ENCODE measurements around the gene MED25. TPM values are rescaled to one million over a fixed set of nuclear protein-coding genes. Genes with fewer than 3 reads are reported as not detected.

Gene MED25
- polyA plus RNA-seq, 1 donor from 2014 or later: 54.7 TPM

- Mint-ChIP-seq H3K27me3 (no peaks in the 10 kb centered on the region), H3K36me3 (peaks cover 2% of the 10 kb centered on the region), H3K27ac (peak within 1 kb of the TSS; percentile 92 to 99 (median 96)), H3K9me3 (peaks cover 0 to 3% (median 0%) of the 10 kb centered on the region in 3 donors), H3K4me3 (peak within 1 kb of the TSS; percentile 92 to 98 (median 97)), H3K4me1 (peaks cover 13 to 31% (median 22%) of the 10 kb centered on the region in 3 donors)
These were observed 32.6 kb downstream of the MED25 start, which contains the start of gene PTOV1 for GRCh38 chr19:49850487-49851342. Gene PTOV1 (plus strand): TSS chr19:49851159.

GRCh38 chr19:49851456-49852259, 33.6 kb downstream of the MED25 start:
- Mint-ChIP-seq H3K27ac (peak overlapping the region; percentile 67 to 89 (median 71)), H3K4me1 (peaks cover 13 to 31% (median 22%) of the 10 kb centered on the region in 3 donors), H3K27me3 (no peaks in the 10 kb centered on the region), H3K36me3 (peaks cover 2% of the 10 kb centered on the region), H3K4me3 (peak overlapping the region; percentile 85 to 95 (median 93)), H3K9me3 (peaks cover 0 to 3% (median 0%) of the 10 kb centered on the region in 3 donors)

GRCh38 chr19:49852631-49853126, 34.6 kb downstream of the MED25 start:
- Mint-ChIP-seq H3K36me3 (peaks cover 2% of the 10 kb centered on the region), H3K4me1 (peaks cover 13 to 31% (median 22%) of the 10 kb centered on the region in 3 donors), H3K27ac (peak overlapping the region; percentile 67 to 89 (median 71)), H3K4me3 (peak overlapping the region; percentile 85 to 95 (median 93)), H3K9me3 (peaks cover 0 to 3% (median 0%) of the 10 kb centered on the region in 3 donors), H3K27me3 (no peaks in the 10 kb centered on the region)

GRCh38 chr19:49853852-49854377, 35.8 kb downstream of the MED25 start:
- Mint-ChIP-seq H3K36me3 (peaks cover 2% of the 10 kb centered on the region), H3K4me1 (peaks cover 13 to 23% (median 16%) of the 10 kb centered on the region in 3 donors), H3K27me3 (no peaks in the 10 kb centered on the region)

GRCh38 chr19:49854378-49855263, 36.5 kb downstream of the MED25 start:
- Mint-ChIP-seq H3K4me1 (peaks cover 13 to 19% (median 16%) of the 10 kb centered on the region in 3 donors), H3K27me3 (no peaks in the 10 kb centered on the region), H3K9me3 (no peaks in the 10 kb centered on the region), H3K27ac (peak overlapping the region in 1 of 3 donors; percentile 89), H3K4me3 (no peak overlapping the region), H3K36me3 (peaks cover 2% of the 10 kb centered on the region)

More at GRCh38 chr19:49853852-49854377, 35.8 kb downstream of the MED25 start:
- H3K27ac Mint-ChIP-seq: peak overlapping the region in 1 of 3 donors; percentile 89
- peaks cover 0 to 3% (median 0%) of the 10 kb centered on the region in 3 donors for H3K9me3 Mint-ChIP-seq
- H3K4me3 Mint-ChIP-seq: peak overlapping the region in 2 of 4 donors; percentile 76 to 93

- H3K4me3 Mint-ChIP-seq: peak overlapping the region in 1 of 4 donors; percentile 73
- peaks cover 2% of the 10 kb centered on the region for H3K36me3 Mint-ChIP-seq
- peaks cover 11 to 13% (median 13%) of the 10 kb centered on the region in 3 donors for H3K4me1 Mint-ChIP-seq
- peak overlapping the region in 2 of 3 donors; percentile 35 to 70 for H3K27ac Mint-ChIP-seq
- no peaks in the 10 kb centered on the region for H3K27me3 Mint-ChIP-seq
- H3K9me3 Mint-ChIP-seq: no peaks in the 10 kb centered on the region
These were observed 37.2 kb downstream of the MED25 start for GRCh38 chr19:49855277-49855675.

GRCh38 chr19:49855676-49856573, 37.8 kb downstream of the MED25 start:
- Mint-ChIP-seq H3K36me3 (peaks cover 2% of the 10 kb centered on the region), H3K4me3 (peak overlapping the region in 1 of 4 donors; percentile 73), H3K4me1 (peaks cover 10 to 13% (median 13%) of the 10 kb centered on the region in 3 donors)

GRCh38 chr19:49856574-49857021, 38.5 kb downstream of the MED25 start:
- peaks cover 3% of the 10 kb centered on the region for H3K36me3 Mint-ChIP-seq

More at GRCh38 chr19:49855676-49856573, 37.8 kb downstream of the MED25 start:
- H3K27me3 Mint-ChIP-seq: no peaks in the 10 kb centered on the region
- no peaks in the 10 kb centered on the region for H3K9me3 Mint-ChIP-seq
- H3K27ac Mint-ChIP-seq: peak overlapping the region in 2 of 3 donors; percentile 56 to 70

GRCh38 chr19:49857061-49857837, 39.2 kb downstream of the MED25 start:
- no peaks in the 10 kb centered on the region for H3K9me3 Mint-ChIP-seq
- peak overlapping the region in 1 of 3 donors; percentile 56 for H3K27ac Mint-ChIP-seq
- H3K27me3 Mint-ChIP-seq: no peaks in the 10 kb centered on the region
- H3K4me3 Mint-ChIP-seq: peak overlapping the region in 1 of 4 donors; percentile 73
- peaks cover 5% of the 10 kb centered on the region for H3K36me3 Mint-ChIP-seq
- H3K4me1 Mint-ChIP-seq: peaks cover 6 to 11% (median 11%) of the 10 kb centered on the region in 3 donors

More at GRCh38 chr19:49856574-49857021, 38.5 kb downstream of the MED25 start:
- H3K9me3 Mint-ChIP-seq: no peaks in the 10 kb centered on the region
- H3K4me1 Mint-ChIP-seq: peaks cover 10 to 13% (median 13%) of the 10 kb centered on the region in 3 donors
- H3K27ac Mint-ChIP-seq: peak overlapping the region in 2 of 3 donors; percentile 50 to 56
- H3K27me3 Mint-ChIP-seq: no peaks in the 10 kb centered on the region
- H3K4me3 Mint-ChIP-seq: peak overlapping the region in 1 of 4 donors; percentile 73

- Mint-ChIP-seq H3K27ac (no peak overlapping the region), H3K4me1 (peaks cover under 1 to 6% (median 6%) of the 10 kb centered on the region in 3 donors), H3K27me3 (no peaks in the 10 kb centered on the region), H3K4me3 (no peak overlapping the region), H3K36me3 (peaks cover 5% of the 10 kb centered on the region), H3K9me3 (no peaks in the 10 kb centered on the region)
These were observed 39.7 kb downstream of the MED25 start for GRCh38 chr19:49857838-49858087.

GRCh38 chr19:49858088-49858985, 40.2 kb downstream of the MED25 start:
- H3K4me3 Mint-ChIP-seq: peak overlapping the region in 1 of 4 donors; percentile 29
- peaks cover 7% of the 10 kb centered on the region for H3K36me3 Mint-ChIP-seq
- H3K27me3 Mint-ChIP-seq: no peaks in the 10 kb centered on the region
- peak overlapping the region in 1 of 3 donors; percentile 51 for H3K27ac Mint-ChIP-seq
- peaks cover 0 to 7% (median 5%) of the 10 kb centered on the region in 3 donors for H3K4me1 Mint-ChIP-seq
- no peaks in the 10 kb centered on the region for H3K9me3 Mint-ChIP-seq

All from IgD-negative memory B cell (primary cell).